Measurements from ENCODE around the gene POLQ.

DNA sequence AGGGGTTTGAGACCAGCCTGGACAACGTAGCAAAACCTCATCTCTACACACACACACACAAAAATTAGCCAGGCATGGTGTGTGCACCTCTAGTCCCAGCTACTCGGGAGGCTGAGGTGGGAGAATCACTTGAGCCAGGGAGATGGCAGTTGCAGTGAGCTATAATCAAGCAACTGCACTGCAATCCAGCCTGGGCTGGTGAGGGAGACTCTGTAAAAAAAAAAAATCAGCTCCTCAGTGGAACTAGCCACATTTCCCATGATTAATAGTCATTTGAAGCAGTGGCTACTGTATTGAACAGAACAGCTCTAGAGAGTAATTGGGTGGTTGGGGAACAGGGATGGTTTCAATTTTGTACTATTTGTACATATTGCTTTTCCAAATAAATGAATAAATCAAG, 35.9 kb upstream of the POLQ start:
- TF ChIP-seq, protein P1, sequence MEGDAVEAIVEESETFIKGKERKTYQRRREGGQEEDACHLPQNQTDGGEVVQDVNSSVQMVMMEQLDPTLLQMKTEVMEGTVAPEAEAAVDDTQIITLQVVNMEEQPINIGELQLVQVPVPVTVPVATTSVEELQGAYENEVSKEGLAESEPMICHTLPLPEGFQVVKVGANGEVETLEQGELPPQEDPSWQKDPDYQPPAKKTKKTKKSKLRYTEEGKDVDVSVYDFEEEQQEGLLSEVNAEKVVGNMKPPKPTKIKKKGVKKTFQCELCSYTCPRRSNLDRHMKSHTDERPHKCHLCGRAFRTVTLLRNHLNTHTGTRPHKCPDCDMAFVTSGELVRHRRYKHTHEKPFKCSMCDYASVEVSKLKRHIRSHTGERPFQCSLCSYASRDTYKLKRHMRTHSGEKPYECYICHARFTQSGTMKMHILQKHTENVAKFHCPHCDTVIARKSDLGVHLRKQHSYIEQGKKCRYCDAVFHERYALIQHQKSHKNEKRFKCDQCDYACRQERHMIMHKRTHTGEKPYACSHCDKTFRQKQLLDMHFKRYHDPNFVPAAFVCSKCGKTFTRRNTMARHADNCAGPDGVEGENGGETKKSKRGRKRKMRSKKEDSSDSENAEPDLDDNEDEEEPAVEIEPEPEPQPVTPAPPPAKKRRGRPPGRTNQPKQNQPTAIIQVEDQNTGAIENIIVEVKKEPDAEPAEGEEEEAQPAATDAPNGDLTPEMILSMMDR (IDR thresholded peaks at IDR 0.05; ENCODE audit: borderline replicate concordance, extremely low read depth, low read length, poor library complexity, severe bottlenecking), result no peak
- no peak for TF ChIP-seq EZH2 (IDR thresholded peaks at IDR 0.05; ENCODE audit: borderline replicate concordance, low read depth, low read length, severe bottlenecking)

Measured in DND-41 (cell line).